ENCODE data around the gene VPS51. TPM values are rescaled to one million over a fixed set of nuclear protein-coding genes. Genes with fewer than 3 reads are reported as not detected.

Gene VPS51
- total and polyA plus RNA-seq, 2 of the 13 experiments (the other 11 are each of a cell fraction or from before 2014, with no cell fraction given): 76.3 to 90.6 TPM

GRCh38 chr11:65078151-65078550 lies 17.9 kb upstream of the VPS51 start (continued):
- TF ChIP-seq NCOR1 (IDR thresholded peaks at IDR 0.05; ENCODE audit: borderline replicate concordance, low read length) (no peak), ZBTB33 (CRISPR knock-in tag; IDR thresholded peaks at IDR 0.05) (peak; percentile 93), ZNF232 (CRISPR knock-in tag; IDR thresholded peaks at IDR 0.05; ENCODE audit: borderline replicate concordance) (no peak), ZNF687 (CRISPR knock-in tag; IDR thresholded peaks at IDR 0.05) (peak; percentile 44), KDM2A (CRISPR knock-in tag; IDR thresholded peaks at IDR 0.05; ENCODE audit: borderline replicate concordance, low read depth) (0 out of 2 replicates have a peak, but pooled peaks have one; percentile 28), FOSL2 (CRISPR knock-in tag; IDR thresholded peaks at IDR 0.05) (0 out of 2 replicates have a peak, but pooled peaks have one; percentile 27), NR1H2 (CRISPR knock-in tag; IDR thresholded peaks at IDR 0.05; ENCODE audit: borderline replicate concordance, low read depth) (no peak), RAD21 (CRISPR knock-in tag; IDR thresholded peaks at IDR 0.05) (peak; percentile 78), SAP130 (CRISPR knock-in tag; IDR thresholded peaks at IDR 0.05; ENCODE audit: low read depth) (peak; percentile 49; the same call in 1 of the 2 replicates), ARID4A (CRISPR knock-in tag; IDR thresholded peaks at IDR 0.05; ENCODE audit: borderline replicate concordance) (0 out of 2 replicates have a peak, but pooled peaks have one; percentile 17), THAP11 (CRISPR knock-in tag; IDR thresholded peaks at IDR 0.05) (0 out of 2 replicates have a peak, but pooled peaks have one; percentile 18), ZNF12 (CRISPR knock-in tag; IDR thresholded peaks at IDR 0.05) (no peak), ASH2L (IDR thresholded peaks at IDR 0.05; ENCODE audit: insufficient read length, low read depth, low read length) (peak; percentile 24), STAG1 (CRISPR knock-in tag; IDR thresholded peaks at IDR 0.05) (peak; percentile 78)
- TF ChIP-seq, protein P1, sequence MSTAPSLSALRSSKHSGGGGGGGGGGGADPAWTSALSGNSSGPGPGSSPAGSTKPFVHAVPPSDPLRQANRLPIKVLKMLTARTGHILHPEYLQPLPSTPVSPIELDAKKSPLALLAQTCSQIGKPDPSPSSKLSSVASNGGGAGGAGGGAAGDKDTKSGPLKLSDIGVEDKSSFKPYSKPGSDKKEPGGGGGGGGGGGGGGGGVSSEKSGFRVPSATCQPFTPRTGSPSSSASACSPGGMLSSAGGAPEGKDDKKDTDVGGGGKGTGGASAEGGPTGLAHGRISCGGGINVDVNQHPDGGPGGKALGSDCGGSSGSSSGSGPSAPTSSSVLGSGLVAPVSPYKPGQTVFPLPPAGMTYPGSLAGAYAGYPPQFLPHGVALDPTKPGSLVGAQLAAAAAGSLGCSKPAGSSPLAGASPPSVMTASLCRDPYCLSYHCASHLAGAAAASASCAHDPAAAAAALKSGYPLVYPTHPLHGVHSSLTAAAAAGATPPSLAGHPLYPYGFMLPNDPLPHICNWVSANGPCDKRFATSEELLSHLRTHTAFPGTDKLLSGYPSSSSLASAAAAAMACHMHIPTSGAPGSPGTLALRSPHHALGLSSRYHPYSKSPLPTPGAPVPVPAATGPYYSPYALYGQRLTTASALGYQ (CRISPR knock-in tag; IDR thresholded peaks at IDR 0.05): no peak
